GM23338 (cell line): ENCODE measurements around the gene NFAT5. TPM values are rescaled to one million over a fixed set of nuclear protein-coding genes. Genes with fewer than 3 reads are reported as not detected.

Experiments
- ATAC-seq: fragments of 200-7000 bp; cut with Tn5 transposase; 3 replicates; pipeline ENCODE4 v1.9.1; 2020
- DNase-seq: peaks from one replicate; pipeline ENCODE4 v3.0.0-alpha.2; 2015; ENCODE audit warnings: low spot score
- H2AFZ ChIP-seq: fragments of 200-600 bp; sonication (generic); 2 replicates; pipeline ENCODE4 v1.8.0; 2016; ENCODE audit warnings: antibody characterized with exemption, mild to moderate bottlenecking, moderate library complexity
- H3F3A ChIP-seq: fragments of 200-600 bp; sonication (generic); replicated peaks from 2 replicates; pipeline ENCODE4 v1.8.0; 2017; ENCODE audit warnings: antibody characterized with exemption, mixed run types, low read depth
- H3K27ac ChIP-seq: fragments of 200-600 bp; sonication (generic); 2 replicates; pipeline ENCODE4 v1.6.1; 2016; ENCODE audit warnings: low read depth
- H3K27me3 ChIP-seq: fragments of 200-600 bp; sonication (generic); 2 replicates; pipeline ENCODE4 v1.8.0; 2016; ENCODE audit warnings: mild to moderate bottlenecking, mixed run types, moderate library complexity; ENCODE audit not compliant: insufficient read depth
- H3K36me3 ChIP-seq: fragments of 200-600 bp; sonication (generic); 2 replicates; pipeline ENCODE4 v1.8.0; 2016; ENCODE audit warnings: mild to moderate bottlenecking; ENCODE audit not compliant: insufficient read depth
- H3K4me1 ChIP-seq: fragments of 200-600 bp; sonication (generic); 2 replicates; pipeline ENCODE4 v1.8.0; 2016; ENCODE audit warnings: mild to moderate bottlenecking, moderate library complexity; ENCODE audit not compliant: insufficient read depth
- H3K4me2 ChIP-seq: fragments of 200-600 bp; sonication (generic); 2 replicates; pipeline ENCODE4 v1.7.1; 2017; ENCODE audit warnings: mixed run types
- H3K4me3 ChIP-seq: fragments of 200-600 bp; sonication (generic); 2 replicates; pipeline ENCODE4 v1.6.1; 2016; ENCODE audit warnings: mixed run types
- H3K79me2 ChIP-seq: fragments of 200-600 bp; sonication (generic); replicated peaks from 2 replicates; pipeline ENCODE4 v1.8.0; 2017; ENCODE audit warnings: mild to moderate bottlenecking; ENCODE audit not compliant: insufficient read depth
- H3K9me2 ChIP-seq: fragments of 200-600 bp; sonication (generic); 2 replicates; pipeline ENCODE4 v1.8.0; 2017; ENCODE audit not compliant: insufficient read depth
- H4K20me1 ChIP-seq: fragments of 200-600 bp; sonication (generic); replicated peaks from 2 replicates; pipeline ENCODE4 v1.8.0; 2017; ENCODE audit warnings: mild to moderate bottlenecking; ENCODE audit not compliant: insufficient read depth
- H3K27ac Mint-ChIP-seq: 2 replicates; pipeline ENCODE4 v1.8.0; 2020; ENCODE audit warnings: inconsistent platforms, mild to moderate bottlenecking, moderate library complexity, mixed read lengths
- H3K27me3 Mint-ChIP-seq: 3 replicates; pipeline ENCODE4 v1.8.0; 2022; ENCODE audit warnings: low read depth, mild to moderate bottlenecking, moderate library complexity, mixed read lengths, inconsistent platforms; ENCODE audit not compliant: insufficient read depth, poor library complexity
- H3K36me3 Mint-ChIP-seq: 3 replicates; pipeline ENCODE4 v1.8.0; 2021; ENCODE audit warnings: low read depth, mild to moderate bottlenecking, inconsistent platforms, moderate library complexity, mixed read lengths
- H3K4me1 Mint-ChIP-seq: 3 replicates; pipeline ENCODE4 v1.8.0; 2020; ENCODE audit warnings: mild to moderate bottlenecking, inconsistent platforms, mixed read lengths
- H3K4me3 Mint-ChIP-seq: 3 replicates; pipeline ENCODE4 v1.8.0; 2021; ENCODE audit warnings: moderate library complexity, mild to moderate bottlenecking, inconsistent platforms, mixed read lengths
- H3K9me3 Mint-ChIP-seq: 3 replicates; pipeline ENCODE4 v1.8.0; 2020; ENCODE audit warnings: moderate library complexity, mild to moderate bottlenecking, inconsistent platforms, mixed read lengths
- CREB1 ChIP-seq: fragments of 250-450 bp; sonication (Bioruptor Pico); IDR thresholded peaks from 2 replicates; pipeline ENCODE4 v1.5.0; 2020; ENCODE audit warnings: low read depth, mild to moderate bottlenecking, moderate library complexity
- CTCF ChIP-seq, 2 experiments: fragments of 200-600 bp in 1 of 2; sonication (generic) in 1 of 2; conservative IDR thresholded peaks; 2 replicates each; pipeline versions ENCODE4 v1.5.1 to v1.6.1; 2016 to 2017; ENCODE audit warnings: antibody characterized with exemption in 2 of 2, low read depth in 2 of 2, mild to moderate bottlenecking in 2 of 2, moderate library complexity in 1 of 2
- EZH2 ChIP-seq: fragments of 200-600 bp; sonication (generic); IDR thresholded peaks from one replicate; pipeline ENCODE4 v1.8.0; 2017; ENCODE audit warnings: antibody characterized with exemption, mild to moderate bottlenecking, low read depth; ENCODE audit not compliant: unreplicated experiment
- EZH2phosphoT487 ChIP-seq: fragments of 200-600 bp; sonication (generic); IDR thresholded peaks from one replicate; pipeline ENCODE4 v1.8.1; 2018; ENCODE audit warnings: antibody characterized with exemption; ENCODE audit not compliant: unreplicated experiment
- JUNB ChIP-seq: IDR thresholded peaks from one replicate; pipeline ENCODE4 v1.6.1; 2016; ENCODE audit warnings: antibody characterized with exemption; ENCODE audit not compliant: unreplicated experiment
- POLR2AphosphoS5 ChIP-seq: IDR thresholded peaks from 2 replicates; pipeline ENCODE4 v1.6.1; 2016; ENCODE audit warnings: antibody characterized with exemption, low read depth
- REST ChIP-seq: IDR thresholded peaks from one replicate; pipeline ENCODE4 v1.6.1; 2018; ENCODE audit warnings: antibody characterized with exemption; ENCODE audit not compliant: unreplicated experiment
- STAT1 ChIP-seq: IDR thresholded peaks from one replicate; pipeline ENCODE4 v1.6.1; 2016; ENCODE audit warnings: antibody characterized with exemption; ENCODE audit not compliant: unreplicated experiment
- ZNF114 ChIP-seq: fragments of 250-450 bp; sonication (Bioruptor Pico); IDR thresholded peaks from 2 replicates; pipeline ENCODE4 v1.5.0; 2020; ENCODE audit warnings: mild to moderate bottlenecking, moderate library complexity
- ZNF331 ChIP-seq: fragments of 250-450 bp; sonication (Bioruptor Pico); IDR thresholded peaks from 2 replicates; pipeline ENCODE4 v1.5.0; 2020; ENCODE audit warnings: low read depth, mild to moderate bottlenecking, moderate library complexity
- ZNF462 ChIP-seq: fragments of 250-450 bp; sonication (Bioruptor Pico); IDR thresholded peaks from 2 replicates; pipeline ENCODE4 v1.5.0; 2020; ENCODE audit warnings: mild to moderate bottlenecking, moderate library complexity
- polyA plus RNA-seq: library from polyadenylated mRNA; unstranded; fragments of >200 nt; fragmentation: Nextera tagmentation; extraction: Ambion mirVana; gene quantifications from 2 replicates; pipeline ENCODE4 v1.2.1, GENCODE V29; 2016
- total RNA-seq: library from RNA; depleted of rRNA; stranded (reverse); fragments of >200 nt; shearing (Covaris generic); gene quantifications from 2 replicates; pipeline ENCODE4 v1.2.3, GENCODE V29; 2014

Gene NFAT5
- total and polyA plus RNA-seq, 2 experiments from 2014 or later: 10.6 to 27.0 TPM

GRCh38 chr16:69672998-69673713, 107.4 kb downstream of the NFAT5 start:
- H3K27me3 ChIP-seq: no peaks in the 10 kb centered on the region
- H3K4me1 ChIP-seq: no peaks in the 10 kb centered on the region

GRCh38 chr16:69680358-69680757, 114.6 kb downstream of the NFAT5 start:
- Mint-ChIP-seq H3K27ac (no peak overlapping the region), H3K9me3 (no peaks in the 10 kb centered on the region)
- no peak for TF ChIP-seq CTCF (conservative IDR thresholded peaks at IDR 0.05; ENCODE audit: low read depth in 2 of 2)
- no peak for TF ChIP-seq JUNB
- no peak for TF ChIP-seq STAT1
- TF ChIP-seq REST: no peak
- no peak for TF ChIP-seq ZNF114 (CRISPR knock-in tag)
- TF ChIP-seq EZH2: no peak
- TF ChIP-seq ZNF331: no peak
- TF ChIP-seq POLR2AphosphoS5: no peak
- no peak for TF ChIP-seq ZNF462 (CRISPR knock-in tag)

More at GRCh38 chr16:69672998-69673713, 107.4 kb downstream of the NFAT5 start:
- H3K79me2 ChIP-seq: no peaks in the 10 kb centered on the region
- no peaks in the 10 kb centered on the region for H3F3A ChIP-seq
- H2AFZ ChIP-seq: no peak overlapping the region
- no peaks in the 10 kb centered on the region for H3K9me3 Mint-ChIP-seq
- no peak overlapping the region for H3K27ac ChIP-seq
- H3K4me3 ChIP-seq: no peak overlapping the region
- H3K9me2 ChIP-seq: no peaks in the 10 kb centered on the region
- DNase-seq: no peak
- H3K36me3 ChIP-seq: peaks cover 13% of the 10 kb centered on the region
- no peak for ATAC-seq
- no peak overlapping the region for H3K27ac Mint-ChIP-seq
- H3K4me3 Mint-ChIP-seq: no peak overlapping the region
- peaks cover 9% of the 10 kb centered on the region for H3K36me3 Mint-ChIP-seq
- no peaks in the 10 kb centered on the region for H3K4me1 Mint-ChIP-seq
- TF ChIP-seq EZH2phosphoT487 (no peak), CREB1 (CRISPR knock-in tag) (no peak), EZH2 (no peak)
- H4K20me1 ChIP-seq: no peaks in the 10 kb centered on the region; the same call in 1 of the 2 replicates
- H3K27me3 Mint-ChIP-seq: no peaks in the 10 kb centered on the region
- H3K4me2 ChIP-seq: no peak overlapping the region

More at GRCh38 chr16:69680358-69680757, 114.6 kb downstream of the NFAT5 start:
- Mint-ChIP-seq H3K36me3 (peaks cover 14% of the 10 kb centered on the region), H3K4me1 (no peaks in the 10 kb centered on the region), H3K27me3 (no peaks in the 10 kb centered on the region), H3K4me3 (no peak overlapping the region)
- Histone ChIP-seq H3K4me1 (no peaks in the 10 kb centered on the region), H3K4me2 (no peak overlapping the region), H3K9me2 (no peaks in the 10 kb centered on the region), H2AFZ (no peak overlapping the region), H3K27me3 (no peaks in the 10 kb centered on the region), H3K27ac (no peak overlapping the region), H3K36me3 (peaks cover 17% of the 10 kb centered on the region), H3K79me2 (no peaks in the 10 kb centered on the region), H3F3A (no peaks in the 10 kb centered on the region), H3K4me3 (no peak overlapping the region), H4K20me1 (no peaks in the 10 kb centered on the region)
- no peak for ATAC-seq
- DNase-seq: no peak
